IMR-90 (cell line): ENCODE measurements around the gene PFDN5. TPM values are rescaled to one million over a fixed set of nuclear protein-coding genes. Genes with fewer than 3 reads are reported as not detected.

Source experiments
- ATAC-seq: fragments of 200-7000 bp; cut with Tn5 transposase; 2 replicates; pipeline ENCODE4 v1.9.1; 2020; ENCODE audit warnings: low read depth, mild to moderate bottlenecking, moderate library complexity
- BruUV-seq: library from RNA; stranded (reverse); fragments of 400-500 nt; replicated peaks from 2 replicates; lab custom pipeline; 2021; lab: Mats Ljungman, UMichigan
- CTCF ChIA-PET: fragments of 300-600 bp; formaldehyde crosslinking; extraction: SDS; loops from one replicate; lab custom pipeline; 2021; ENCODE audit warnings: antibody characterized with exemption; lab: Yijun Ruan, JAX
- POLR2A ChIA-PET: fragments of 300-600 bp; sonication (Branson Sonifier 250); formaldehyde crosslinking; loops from one replicate; lab custom pipeline; 2022; ENCODE audit warnings: antibody characterized with exemption; ENCODE audit not compliant: unreplicated experiment; lab: Charles Lee
- DNase-seq: peaks from one replicate; pipeline ENCODE4 v3.0.0; 2013
- H2AFZ ChIP-seq: replicated peaks from 2 replicates; pipeline ENCODE3; 2013; ENCODE audit warnings: low read length, mild to moderate bottlenecking; ENCODE audit not compliant: poor library complexity
- H2AK5ac ChIP-seq: 2 replicates; pipeline ENCODE4 v1.6.1; 2013; ENCODE audit warnings: low read depth, low read length, inconsistent platforms
- H2AK9ac ChIP-seq: replicated peaks from 2 replicates; pipeline ENCODE3; 2013; ENCODE audit warnings: mild to moderate bottlenecking, low read depth, low read length, moderate library complexity; ENCODE audit not compliant: poor library complexity
- H2BK120ac ChIP-seq: 2 replicates; pipeline ENCODE4 v1.6.1; 2013; ENCODE audit warnings: low read depth, low read length, inconsistent platforms
- H2BK15ac ChIP-seq: 3 replicates; pipeline ENCODE4 v1.6.1; 2013; ENCODE audit warnings: low read depth, low read length, inconsistent platforms
- H2BK20ac ChIP-seq: 2 replicates; pipeline ENCODE4 v1.6.1; 2013; ENCODE audit warnings: low read depth, mild to moderate bottlenecking, inconsistent platforms, low read length, moderate library complexity
- H2BK5ac ChIP-seq: 2 replicates; pipeline ENCODE4 v1.6.1; 2013; ENCODE audit warnings: mild to moderate bottlenecking, low read depth, low read length, inconsistent platforms; ENCODE audit not compliant: poor library complexity, severe bottlenecking
- H3K14ac ChIP-seq: replicated peaks from 2 replicates; pipeline ENCODE4 v1.6.1; 2013; ENCODE audit warnings: low read depth, low read length, inconsistent platforms
- H3K18ac ChIP-seq: 2 replicates; pipeline ENCODE4 v1.6.1; 2013; ENCODE audit warnings: low read depth, low read length, control low read depth
- H3K23ac ChIP-seq: 2 replicates; pipeline ENCODE4 v1.6.1; 2013; ENCODE audit warnings: low read depth, low read length, inconsistent platforms
- H3K27ac ChIP-seq: 2 replicates; pipeline ENCODE4 v1.5.1; 2013; ENCODE audit warnings: mild to moderate bottlenecking, control low read depth, low read length; ENCODE audit not compliant: insufficient read depth
- H3K27me3 ChIP-seq: 2 replicates; pipeline ENCODE4 v1.6.1; 2013; ENCODE audit warnings: low read length; ENCODE audit not compliant: control insufficient read depth, insufficient read depth
- H3K36me3 ChIP-seq: 2 replicates; pipeline ENCODE4 v1.6.1; 2013; ENCODE audit warnings: low read length, mixed read lengths; ENCODE audit not compliant: control insufficient read depth, insufficient read depth
- H3K4ac ChIP-seq: 2 replicates; pipeline ENCODE4 v1.6.1; 2013; ENCODE audit warnings: low read depth, low read length, inconsistent platforms
- H3K4me1 ChIP-seq: 2 replicates; pipeline ENCODE4 v1.6.1; 2013; ENCODE audit warnings: low read length, mixed read lengths; ENCODE audit not compliant: control insufficient read depth, insufficient read depth
- H3K4me2 ChIP-seq: 2 replicates; pipeline ENCODE4 v1.6.1; 2013; ENCODE audit warnings: low read depth, mild to moderate bottlenecking, control low read depth, low read length, moderate library complexity
- H3K4me3 ChIP-seq: 2 replicates; pipeline ENCODE4 v1.5.1; 2013; ENCODE audit warnings: low read depth, mild to moderate bottlenecking, control low read depth, low read length, moderate library complexity; ENCODE audit not compliant: insufficient read depth
- H3K56ac ChIP-seq: 2 replicates; pipeline ENCODE4 v1.6.1; 2013; ENCODE audit warnings: low read length, inconsistent platforms; ENCODE audit not compliant: insufficient read depth; ENCODE audit errors: extremely low read depth
- H3K79me1 ChIP-seq, 2 experiments: 2 replicates each; pipeline ENCODE4 v1.6.1; 2013; ENCODE audit warnings: low read length in 2 of 2, inconsistent platforms in 1 of 2, low read depth in 1 of 2
- H3K9ac ChIP-seq: 2 replicates; pipeline ENCODE4 v1.6.1; 2013; ENCODE audit warnings: low read depth, low read length, control low read depth
- H3K9me1 ChIP-seq: 2 replicates; pipeline ENCODE4 v1.6.1; 2013; ENCODE audit warnings: low read length, inconsistent platforms; ENCODE audit not compliant: insufficient read depth
- H3K9me3 ChIP-seq: 2 replicates; pipeline ENCODE4 v1.6.1; 2013; ENCODE audit warnings: low read length; ENCODE audit not compliant: control insufficient read depth, insufficient read depth
- H4K20me1 ChIP-seq: 2 replicates; pipeline ENCODE4 v1.6.1; 2013; ENCODE audit warnings: low read length, inconsistent platforms; ENCODE audit not compliant: insufficient read depth
- H4K5ac ChIP-seq: 2 replicates; pipeline ENCODE4 v1.6.1; 2013; ENCODE audit warnings: mild to moderate bottlenecking, low read depth, low read length, control low read depth
- H4K8ac ChIP-seq, 2 experiments: 2 replicates each; pipeline ENCODE4 v1.6.1; 2013; ENCODE audit warnings: low read depth in 2 of 2, low read length in 2 of 2, control low read depth in 1 of 2, inconsistent platforms in 1 of 2
- H4K91ac ChIP-seq: 2 replicates; pipeline ENCODE4 v1.6.1; 2013; ENCODE audit warnings: low read depth, low read length, inconsistent platforms; ENCODE audit not compliant: insufficient read depth
- BHLHE40 ChIP-seq: fragments of 150-350 bp; IDR thresholded peaks from 2 replicates; pipeline ENCODE4 v1.6.1; 2016; ENCODE audit warnings: mild to moderate bottlenecking, low read depth, low read length
- CEBPB ChIP-seq: IDR thresholded peaks from 2 replicates; pipeline ENCODE4 v1.6.1; 2012; ENCODE audit warnings: low read depth, low read length, improper control_type of control experiment
- CHD1 ChIP-seq: IDR thresholded peaks from 2 replicates; pipeline ENCODE4 v1.6.1; 2012; ENCODE audit warnings: low read depth, low read length, improper control_type of control experiment
- CTCF ChIP-seq: conservative IDR thresholded peaks from 2 replicates; pipeline ENCODE4 v1.5.1; 2012; ENCODE audit warnings: mild to moderate bottlenecking, low read depth, low read length, improper control_type of control experiment
- FOS ChIP-seq: fragments of 150-350 bp; IDR thresholded peaks from 2 replicates; pipeline ENCODE4 v1.6.1; 2016; ENCODE audit warnings: low read depth, low read length
- MAFK ChIP-seq: IDR thresholded peaks from 2 replicates; pipeline ENCODE4 v1.6.1; 2012; ENCODE audit warnings: low read depth, low read length, improper control_type of control experiment
- MAZ ChIP-seq: IDR thresholded peaks from 2 replicates; pipeline ENCODE4 v1.6.1; 2012; ENCODE audit warnings: low read depth, mild to moderate bottlenecking, low read length, improper control_type of control experiment, moderate library complexity, borderline replicate concordance
- MXI1 ChIP-seq: IDR thresholded peaks from 2 replicates; pipeline ENCODE4 v1.6.1; 2012; ENCODE audit warnings: low read depth, mild to moderate bottlenecking, low read length, moderate library complexity, borderline replicate concordance
- NFE2L2 ChIP-seq: fragments of 150-350 bp; IDR thresholded peaks from 2 replicates; pipeline ENCODE4 v1.6.1; 2016; ENCODE audit warnings: low read depth, mild to moderate bottlenecking, low read length
- POLR2A ChIP-seq: IDR thresholded peaks from 2 replicates; pipeline ENCODE4 v1.6.1; 2012; ENCODE audit warnings: mild to moderate bottlenecking, low read depth, low read length
- RAD21 ChIP-seq: IDR thresholded peaks from 2 replicates; pipeline ENCODE4 v1.6.1; 2012; ENCODE audit warnings: low read length, improper control_type of control experiment
- RCOR1 ChIP-seq: IDR thresholded peaks from 2 replicates; pipeline ENCODE4 v1.6.1; 2012; ENCODE audit warnings: mild to moderate bottlenecking, low read length, improper control_type of control experiment; ENCODE audit not compliant: insufficient replicate concordance
- RFX5 ChIP-seq: IDR thresholded peaks from 2 replicates; pipeline ENCODE4 v1.8.0; 2012; ENCODE audit warnings: low read depth, mild to moderate bottlenecking, low read length, moderate library complexity
- SMC3 ChIP-seq: fragments of 150-350 bp; IDR thresholded peaks from 2 replicates; pipeline ENCODE4 v1.6.1; 2016; ENCODE audit warnings: low read depth, mild to moderate bottlenecking, antibody characterized with exemption, low read length, moderate library complexity
- USF2 ChIP-seq: fragments of 150-350 bp; IDR thresholded peaks from 2 replicates; pipeline ENCODE4 v1.6.1; 2017; ENCODE audit warnings: mild to moderate bottlenecking, antibody characterized with exemption, low read length, low read depth
- WGBS, 2 experiments: methylation state at CpG; one replicate each; pipeline versions ENCODE4 v1.1.5 to v1.1.7; 2013; ENCODE audit warnings: missing lambda C conversion rate in 2 of 2; ENCODE audit not compliant: insufficient read length in 1 of 2; ENCODE audit errors: extremely low coverage in 2 of 2; 5-methylcytosine and 5-hydroxymethylcytosine counted together
- dilution Hi-C: fragments of 300-500 bp; cut with HindIII; formaldehyde crosslinking; loops from one replicate; pipeline ENCODE4 v1.14.3; 2018; ENCODE audit warnings: low sequenced_read_pairs; ENCODE audit not compliant: unreplicated experiment
- in situ Hi-C: fragments of 300-500 bp; cut with MboI; formaldehyde crosslinking; loops from 3 replicates; pipeline ENCODE4 v1.14.3; 2019; ENCODE audit warnings: low sequenced_read_pairs, inconsistent platforms, mixed read lengths
- intact Hi-C: fragments of 100-400 bp; cut with micrococcal nuclease; formaldehyde crosslinking; loops from 2 replicates; pipeline ENCODE4 v1.10.0; 2022
- polyA plus RNA-seq, 3 experiments: library from polyadenylated mRNA; depleted of rRNA; stranded (reverse); fragments of >200 nt; gene quantifications; 2 replicates each; pipeline ENCODE4 v1.2.3, GENCODE V29; 2012; ENCODE audit warnings: low replicate concordance in 1 of 3
- total RNA-seq: library from RNA; depleted of rRNA; stranded (reverse); fragments of >200 nt; gene quantifications from 2 replicates; pipeline ENCODE4 v1.2.3, GENCODE V29; 2012

Gene PFDN5
- total and polyA plus RNA-seq, 2 of the 4 experiments (the other 2 are of a cell fraction): 1,011 to 1,338 TPM

- Histone ChIP-seq H3K27me3 (peaks cover 12% of the 10 kb centered on the region; the same call in 1 of the 2 replicates), H4K91ac (peak overlapping the region; percentile 85), H3K9me1 (peaks cover 9% of the 10 kb centered on the region; the same call in 1 of the 2 replicates), H3K14ac (peak overlapping the region; percentile 93), H3K56ac (peak overlapping the region; percentile 58; the same call in 1 of the 2 replicates), H2AFZ (peak overlapping the region; percentile 96), H3K4me1 (peaks cover 12% of the 10 kb centered on the region), H2BK20ac (peak overlapping the region; percentile 64), H3K23ac (peak overlapping the region; percentile 61), H3K9ac (peak overlapping the region; percentile 81), H4K5ac (peak overlapping the region; percentile 86), H3K36me3 (no peaks in the 10 kb centered on the region), H2BK120ac (peak overlapping the region; percentile 80), H2BK5ac (peak overlapping the region; percentile 42), H3K18ac (peak overlapping the region; percentile 10), H3K4ac (peak overlapping the region; percentile 91), H3K79me1 (peaks cover 10 to 22% of the 10 kb centered on the region in 2 experiments), H3K4me3 (peak overlapping the region; percentile 26; the same call in 1 of the 2 replicates), H2AK9ac (peak overlapping the region; percentile 77), H3K4me2 (peak overlapping the region; percentile 71), H3K27ac (peak overlapping the region; percentile 72), H4K20me1 (no peaks in the 10 kb centered on the region), H2BK15ac (peak overlapping the region; percentile 95), H4K8ac (peak overlapping the region; percentile 95 to 99), H3K9me3 (no peaks in the 10 kb centered on the region), H2AK5ac (peak overlapping the region; percentile 86)
- ATAC-seq (no peak), DNase-seq (no peak)
- dilution Hi-C loops: no loop called here
- BruUV-seq: no TSS peak
- in situ Hi-C loops: loop anchor here (10.0 kb wide), 1 partner anchor 181 kb away; the partner anchor contains the start of genes NPFF and TARBP2
- WGBS, 2 experiments: 26% methylated on average over 5 of the region's 28 CpGs; no CpG with 5 or more reads in 1 of the 2 experiments
- intact Hi-C loops: loop anchor here (1.0 to 10.0 kb wide), 3 partner anchors 21 to 184 kb away; no protein-coding TSS in a partner anchor
- ChIA-PET POLR2A (interaction anchor here (0.6 kb wide), 1 partner anchor 126 kb away, joined by 3 read pairs; no protein-coding TSS in a partner anchor), CTCF (interaction anchor here (0.8 to 1.6 kb wide), 3 partner anchors 21 to 184 kb away, joined by 4 to 7 read pairs (median 7); no protein-coding TSS in a partner anchor)
- no peak for TF ChIP-seq RCOR1
- no peak for TF ChIP-seq POLR2A
- no peak for TF ChIP-seq CTCF
- TF ChIP-seq RFX5: no peak
- TF ChIP-seq CEBPB: no peak
- TF ChIP-seq MAFK: no peak
- no peak for TF ChIP-seq MXI1
- no peak for TF ChIP-seq USF2
- TF ChIP-seq RAD21: no peak
- TF ChIP-seq CHD1: no peak
- no peak for TF ChIP-seq BHLHE40
- no peak for TF ChIP-seq NFE2L2
- TF ChIP-seq FOS: no peak
- TF ChIP-seq MAZ: no peak
- TF ChIP-seq SMC3: no peak
Measured at GRCh38 chr12:53324113-53324778, 28.9 kb downstream of the PFDN5 start.
